Kidney (tissue), 14 donors: ENCODE measurements around the gene KPTN. TPM values are rescaled to one million over a fixed set of nuclear protein-coding genes. Genes with fewer than 3 reads are reported as not detected.

Experiments used
- DNase-seq, 5 donors: peaks; one replicate each; pipeline ENCODE4 v3.0.0-alpha.2; 2013 to 2020
- FAIRE-seq: peaks from 2 replicates; lab custom pipeline; 2012; peaks lifted over from hg19 to GRCh38; lab: Jason Lieb, UNC
- H3K27ac ChIP-seq, 2 donors: one replicate each; pipeline ENCODE4 v1.7.0; 2013; ENCODE audit warnings: low read depth in 2 of 2, low read length in 2 of 2, inconsistent platforms in 1 of 2
- H3K27me3 ChIP-seq: one replicate; pipeline ENCODE4 v1.7.1; 2013; ENCODE audit warnings: low read length, inconsistent platforms; ENCODE audit not compliant: control insufficient read depth, insufficient read depth
- H3K36me3 ChIP-seq, 3 donors: one replicate each; pipeline versions ENCODE4 v1.7.0 to v1.7.1; 2013; ENCODE audit warnings: low read length in 3 of 3, control low read depth in 1 of 3, inconsistent platforms in 1 of 3; ENCODE audit not compliant: insufficient read depth in 3 of 3, control insufficient read depth in 2 of 3
- H3K4me1 ChIP-seq, 3 donors: one replicate each; pipeline versions ENCODE4 v1.7.0 to v1.7.1; 2013; ENCODE audit warnings: low read length in 3 of 3, inconsistent platforms in 1 of 3, low read depth in 1 of 3; ENCODE audit not compliant: control insufficient read depth in 2 of 3, insufficient read depth in 2 of 3
- H3K4me3 ChIP-seq, 3 donors: one replicate each; pipeline versions ENCODE4 v1.7.0 to v1.8.1; 2013; ENCODE audit warnings: low read length in 3 of 3, control low read depth in 1 of 3, inconsistent platforms in 1 of 3
- H3K9ac ChIP-seq, 3 donors: one replicate each; pipeline versions ENCODE4 v1.7.0 to v1.7.1; 2013; ENCODE audit warnings: low read length in 3 of 3, control low read depth in 1 of 3, inconsistent platforms in 1 of 3
- H3K9me3 ChIP-seq, 3 donors: one replicate each; pipeline versions ENCODE4 v1.7.0 to v1.7.1; 2013; ENCODE audit warnings: low read length in 3 of 3, control low read depth in 1 of 3, inconsistent platforms in 1 of 3; ENCODE audit not compliant: control insufficient read depth in 2 of 3, insufficient read depth in 1 of 3
- CTCF ChIP-seq: IDR thresholded peaks from 3 replicates; pipeline ENCODE4 v1.5.1; 2012; ENCODE audit warnings: mild to moderate bottlenecking, moderate library complexity, borderline replicate concordance; ENCODE audit not compliant: insufficient read depth; ENCODE audit errors: extremely low read depth
- intact Hi-C: fragments of 100-400 bp; cut with DNase I; formaldehyde crosslinking; loops from one replicate; pipeline ENCODE4 v1.11.1; 2022
- polyA plus RNA-seq: library from polyadenylated mRNA; stranded (reverse); fragments of 350-450 nt; fragmentation: Illumina TruSeq; extraction: RNeasy Lipid Tissue Mini Kit (QIAGEN cat#74804); gene quantifications from one replicate; pipeline ENCODE4 v1.2.3, GENCODE V29; 2014; ENCODE audit warnings: low read depth, low replicate concordance; ENCODE audit not compliant: insufficient read depth
- total RNA-seq: library from RNA; stranded (reverse); fragmentation: NEBNext Ultra II Directional; extraction: Animal tissue kit (Norgen Biotek cat#: 25700); gene quantifications from one replicate; pipeline ENCODE4 v1.2.1, GENCODE V29; 2021
- donor health status: control.
- donor health status: control.
- donor health status: control.
- donor health status: control.
- donor health status: control.
- donor health status: DM: yes; HTN: yes; CAD: no.
- donor health status: Normal renal cell carcinoma (clear cell type).

The KPTN gene
- total and polyA plus RNA-seq, 2 donors from 2014 or later: 7.4 to 25.5 TPM

GRCh38 chr19:47470447-47471195, 13.4 kb downstream of the KPTN start:
- peaks cover 2% of the 10 kb centered on the region for H3K27me3 ChIP-seq
- no peaks in the 10 kb centered on the region for H3K4me1 ChIP-seq
- no peaks in the 10 kb centered on the region for H3K36me3 ChIP-seq
- H3K27ac ChIP-seq: no peak overlapping the region
- no peaks in the 10 kb centered on the region for H3K9me3 ChIP-seq
- FAIRE-seq (no peak), DNase-seq (no peak)
- no peak overlapping the region for H3K4me3 ChIP-seq
- no peak for TF ChIP-seq CTCF
- intact Hi-C loops: no loop called here
- H3K9ac ChIP-seq: no peak overlapping the region

GRCh38 chr19:47469719-47470118, 14.3 kb downstream of the KPTN start:
- intact Hi-C loops: no loop called here
- no peak for DNase-seq
- H3K4me1 ChIP-seq: no peaks in the 10 kb centered on the region
- TF ChIP-seq CTCF: no peak
- H3K27ac ChIP-seq: no peak overlapping the region
- no peak for FAIRE-seq
- H3K27me3 ChIP-seq: peaks cover 2% of the 10 kb centered on the region
- H3K36me3 ChIP-seq: no peaks in the 10 kb centered on the region
- no peaks in the 10 kb centered on the region for H3K9me3 ChIP-seq
- H3K4me3 ChIP-seq: no peak overlapping the region
- H3K9ac ChIP-seq: no peak overlapping the region

GRCh38 chr19:47469363-47469700, 14.7 kb downstream of the KPTN start:
- no peak for FAIRE-seq
- no peak for DNase-seq
- Histone ChIP-seq H3K36me3 (no peaks in the 10 kb centered on the region), H3K4me3 (no peak overlapping the region), H3K4me1 (no peaks in the 10 kb centered on the region), H3K27ac (no peak overlapping the region), H3K27me3 (peaks cover 2% of the 10 kb centered on the region), H3K9me3 (no peaks in the 10 kb centered on the region), H3K9ac (no peak overlapping the region)
- no peak for TF ChIP-seq CTCF
- intact Hi-C loops: no loop called here
